GM21619 (cell line): ENCODE data around the gene MORN1.
"Not testable (repeated sequence)": the region's sequence is repeated elsewhere in the genome, so short reads cannot be mapped to it uniquely, and the experiment has no call there.

Experiments
- ATAC-seq: cut with Tn5 transposase; IDR thresholded peaks from one replicate; pipeline ENCODE4 v1.9.1; 2021; ENCODE audit not compliant: unreplicated experiment

MORN1 gene

DNA sequence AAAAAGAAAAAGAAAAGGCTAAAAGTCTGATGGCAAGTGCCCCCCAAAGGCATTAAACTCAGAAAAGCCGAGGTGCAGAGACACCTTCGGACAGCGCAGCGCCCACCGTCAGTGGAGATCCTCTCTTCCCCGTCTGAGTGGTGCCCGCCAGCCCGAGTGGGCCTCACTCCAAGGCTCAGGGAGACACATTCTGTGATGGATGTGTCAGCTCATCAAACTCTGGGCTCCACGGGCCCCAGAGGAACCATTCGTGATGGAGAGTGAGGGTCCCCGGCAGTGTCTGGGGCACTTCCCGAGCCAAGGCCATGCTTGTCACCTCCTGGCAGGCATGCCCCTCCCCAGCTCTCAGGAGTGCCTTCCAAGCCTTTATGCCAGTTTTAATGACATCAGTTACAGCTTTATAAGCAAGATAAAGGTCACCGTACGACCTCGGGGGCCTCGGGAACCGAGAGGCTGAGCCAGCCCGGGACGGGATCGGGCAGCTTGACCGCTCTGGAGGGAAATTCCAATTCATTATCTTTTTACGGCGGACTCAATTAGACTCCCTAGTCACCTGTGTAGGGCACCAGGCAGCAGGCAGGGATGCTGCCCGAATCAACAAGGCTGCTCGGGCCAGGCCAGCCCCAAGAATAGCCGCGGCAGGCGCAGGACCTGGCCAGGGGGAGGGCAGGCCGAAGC lies 49.5 kb downstream of the MORN1 start:
- no peak for ATAC-seq

- ATAC-seq = no peak
Observed at GRCh38 chr1:2340918-2341254, 50.5 kb downstream of the MORN1 start.

GRCh38 chr1:2340086-2340917 lies 51.1 kb downstream of the MORN1 start:
- ATAC-seq = no peak

GRCh38 chr1:2339206-2340085 lies 51.9 kb downstream of the MORN1 start:
- ATAC-seq = no peak

GRCh38 chr1:2337501-2337900 lies 53.9 kb downstream of the MORN1 start:
- no peak for ATAC-seq

- ATAC-seq = no peak
Observed at GRCh38 chr1:2337081-2337480, 54.3 kb downstream of the MORN1 start.

DNA sequence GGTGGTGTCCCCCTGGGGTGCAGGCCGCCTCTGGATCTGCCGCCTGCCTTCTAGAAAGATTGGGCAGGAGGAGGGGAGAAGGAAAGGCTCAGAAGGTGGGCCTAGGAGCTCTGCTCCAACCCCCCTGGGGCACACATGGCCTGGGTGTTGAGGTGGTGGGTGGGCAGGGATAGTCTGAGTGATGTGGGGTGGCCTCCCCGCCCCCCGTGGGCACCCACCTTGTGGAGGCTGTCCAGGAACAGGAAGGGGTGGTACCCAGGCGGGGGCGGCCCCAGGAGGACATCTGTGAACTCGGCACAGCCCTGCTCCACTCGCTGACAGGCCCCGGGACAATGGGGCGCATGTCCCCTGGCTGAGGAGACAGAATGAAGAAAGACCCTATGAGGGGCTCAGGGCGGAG lies 54.9 kb downstream of the MORN1 start:
- ATAC-seq = no peak

DNA sequence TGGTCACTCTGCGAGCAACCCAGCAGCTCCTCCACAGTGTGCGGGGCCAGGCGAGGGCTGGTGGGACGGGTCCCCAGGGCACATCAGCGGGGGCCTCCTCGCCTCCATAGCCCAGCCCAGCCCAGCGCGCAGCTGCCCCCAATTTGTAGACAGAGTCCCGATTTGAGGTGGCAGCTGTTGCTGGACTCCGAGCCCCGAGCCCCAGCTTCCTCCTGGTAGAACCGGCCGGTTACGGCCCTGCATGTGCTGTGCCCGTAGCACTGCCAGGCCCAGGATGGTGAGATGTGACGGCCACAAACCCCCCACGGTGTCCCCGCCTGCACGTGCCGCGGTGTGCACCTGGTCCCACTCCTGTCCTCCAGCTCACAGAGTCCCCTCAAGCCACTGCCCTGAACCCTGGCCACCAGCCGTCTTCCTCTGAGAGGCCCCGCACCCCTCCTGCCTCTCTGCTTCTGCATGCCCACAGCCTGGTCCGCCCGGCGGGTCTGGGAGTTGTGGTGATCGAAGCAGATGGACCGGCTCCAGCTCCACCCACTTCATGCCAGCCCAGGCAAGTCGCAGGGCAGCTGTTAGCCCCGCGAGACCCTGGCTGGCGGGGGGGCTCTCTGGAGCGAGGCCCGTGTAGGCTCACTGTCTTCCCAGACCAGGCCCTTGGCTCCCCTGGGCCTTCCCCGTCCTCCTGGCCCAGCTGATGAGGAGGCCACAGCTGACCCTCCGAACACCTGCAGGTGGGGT lies 55.5 kb downstream of the MORN1 start:
- no peak for ATAC-seq

- ATAC-seq = no peak
Observed at GRCh38 chr1:2334883-2335534, 56.3 kb downstream of the MORN1 start.

DNA sequence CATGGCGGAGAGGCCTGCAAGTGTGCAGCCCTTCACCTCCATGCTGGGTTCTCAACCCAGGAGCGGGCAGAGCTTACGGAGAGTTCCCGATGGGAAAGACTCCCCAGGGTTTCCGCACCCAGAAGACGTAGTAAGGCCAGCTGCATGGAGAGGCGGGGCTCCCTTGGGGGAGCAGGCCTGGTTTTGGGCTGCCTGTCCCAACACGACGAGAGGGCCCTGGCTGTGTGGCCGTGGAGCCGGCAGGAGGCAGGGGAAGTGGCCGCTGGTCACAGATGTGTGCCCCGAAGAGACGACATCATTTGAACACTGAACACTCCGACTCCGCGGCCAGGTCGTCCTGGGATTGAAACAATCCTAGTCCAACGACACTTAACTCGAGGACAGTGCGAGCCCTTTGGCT lies 57.0 kb downstream of the MORN1 start:
- no peak for ATAC-seq

- ATAC-seq = not testable (repeated sequence)
Observed at GRCh38 chr1:2331580-2331979, 59.8 kb downstream of the MORN1 start.

DNA sequence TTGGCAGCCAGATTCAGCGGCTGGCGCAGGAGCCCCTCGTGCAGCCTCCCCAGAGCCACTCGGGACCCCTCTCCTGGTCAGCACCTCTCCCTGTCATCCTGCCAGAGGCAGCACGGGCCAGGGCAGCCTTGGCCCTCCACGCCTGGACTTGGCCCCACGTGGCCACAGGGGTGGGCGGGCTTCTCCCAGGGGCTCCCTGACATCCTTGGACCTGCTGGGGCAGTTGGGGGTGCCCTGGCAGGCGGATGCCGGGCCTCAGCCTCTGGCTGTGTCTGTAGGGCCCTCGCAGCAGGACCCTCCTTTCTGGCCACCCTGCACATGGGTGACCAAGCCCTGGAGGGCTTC lies 60.2 kb downstream of the MORN1 start:
- ATAC-seq = no peak

GRCh38 chr1:2330519-2331199 lies 60.7 kb downstream of the MORN1 start:
- no peak for ATAC-seq

DNA sequence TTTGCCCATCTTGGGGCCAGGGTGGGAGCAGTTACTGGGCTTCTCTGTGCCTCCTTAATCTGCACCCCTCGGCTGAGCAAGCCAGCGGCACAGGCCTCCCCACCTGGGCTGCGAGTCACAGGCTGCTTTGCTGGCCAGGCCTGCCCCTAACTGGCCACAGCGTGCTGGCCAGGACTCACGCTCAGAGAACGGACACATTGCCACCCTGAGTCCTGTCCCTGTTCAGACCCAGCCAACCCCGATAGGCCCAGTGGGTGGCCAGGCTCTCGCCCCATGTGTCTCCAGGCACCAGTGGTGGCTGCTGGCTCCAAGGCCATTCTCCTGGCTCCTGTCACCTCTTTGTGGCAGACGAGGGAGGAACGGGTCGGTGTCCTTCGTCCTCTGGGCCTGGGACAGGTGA lies 61.3 kb downstream of the MORN1 start:
- ATAC-seq = no peak

DNA sequence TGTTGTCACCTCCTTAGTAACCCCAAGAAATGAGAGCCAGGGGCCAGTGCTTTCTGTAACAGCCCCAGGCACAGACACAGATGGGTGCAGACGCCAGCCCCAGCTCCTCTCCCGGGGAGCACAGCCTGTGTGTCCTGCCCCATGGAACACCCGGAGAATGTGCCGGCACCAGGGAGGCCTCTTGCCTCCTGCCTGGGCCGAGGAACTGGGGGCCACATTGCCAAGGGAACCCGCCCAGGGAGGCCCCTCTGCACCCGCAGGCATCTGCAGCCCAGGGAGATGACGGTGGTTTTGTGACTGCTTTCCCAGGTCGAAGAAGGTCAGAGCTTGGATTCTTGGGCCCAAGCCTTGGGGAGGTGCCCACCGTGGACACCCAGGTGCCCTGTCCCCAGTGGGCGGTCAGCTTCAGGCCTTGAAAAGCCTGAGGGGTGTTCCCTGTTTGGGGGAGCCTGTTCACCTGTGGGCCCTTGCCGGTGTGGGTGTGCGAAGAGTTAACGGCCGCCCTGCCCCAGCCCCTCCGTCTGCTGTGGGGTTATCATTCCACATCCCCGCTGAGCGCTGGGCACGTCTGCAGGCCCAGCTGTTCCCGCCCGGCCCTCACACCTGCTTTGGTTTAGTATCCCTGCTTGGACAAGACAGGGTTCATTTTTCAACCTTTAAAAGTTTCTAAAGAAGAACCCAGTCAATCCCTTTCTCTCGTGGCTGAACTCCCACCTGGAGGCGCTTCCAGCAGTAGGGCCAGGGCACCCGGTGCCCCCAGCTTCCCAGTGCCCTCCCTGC lies 62.5 kb downstream of the MORN1 start:
- no peak for ATAC-seq

DNA sequence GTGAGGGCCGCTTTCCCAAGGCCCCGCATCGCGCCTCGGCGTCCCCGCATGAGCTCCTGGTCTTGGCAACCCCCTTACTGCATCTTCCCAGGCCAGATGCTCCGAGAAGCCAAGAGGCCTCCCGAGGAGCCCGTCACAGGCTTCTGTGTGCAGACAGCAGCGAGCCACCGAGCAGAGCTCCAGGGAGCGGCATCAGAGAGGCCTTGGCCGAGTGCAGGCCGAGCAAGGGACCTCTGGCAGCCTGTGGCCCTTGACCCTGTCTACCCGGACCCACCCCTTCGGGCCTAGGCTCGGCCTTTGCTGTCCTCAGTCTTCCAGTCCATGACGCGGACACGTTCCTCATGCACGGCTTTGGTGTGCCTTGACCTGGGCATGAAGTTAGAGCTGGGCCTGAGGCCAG lies 63.5 kb downstream of the MORN1 start:
- no peak for ATAC-seq

GRCh38 chr1:2327162-2327561 lies 64.2 kb downstream of the MORN1 start:
- not testable (repeated sequence) for ATAC-seq

GRCh38 chr1:2326524-2326923 lies 64.8 kb downstream of the MORN1 start:
- no peak for ATAC-seq
